NCI-H1417 treated with DMSO at 0.1 percent for 48 hours (cell line): ENCODE measurements around the gene SNCB.

Source experiments
- DNase-seq: peaks from one replicate; lab custom pipeline; 2025; lab: John Stamatoyannopoulos, UW

Gene SNCB

DNA sequence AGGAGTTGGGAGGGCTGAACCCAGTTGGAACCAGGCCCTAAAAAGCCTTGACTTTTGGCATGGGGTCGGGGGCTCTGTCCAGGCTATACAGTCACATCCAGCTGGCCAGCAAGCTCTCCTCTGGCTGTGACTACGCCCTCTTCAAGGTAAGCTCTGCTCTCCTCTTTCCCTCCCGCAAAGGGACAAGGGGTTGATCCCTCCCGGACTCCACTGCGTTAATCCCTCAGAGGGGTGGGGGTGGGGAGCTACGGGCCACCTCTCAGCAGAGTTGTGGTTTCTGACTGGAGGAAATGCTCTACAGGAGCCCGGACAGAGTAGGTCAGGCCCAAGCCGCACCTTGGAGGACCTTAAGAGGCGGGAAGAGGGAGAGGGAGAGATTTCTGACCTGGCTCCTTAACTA lies 14.0 kb upstream of the SNCB start:
- DNase-seq: no peak

DNA sequence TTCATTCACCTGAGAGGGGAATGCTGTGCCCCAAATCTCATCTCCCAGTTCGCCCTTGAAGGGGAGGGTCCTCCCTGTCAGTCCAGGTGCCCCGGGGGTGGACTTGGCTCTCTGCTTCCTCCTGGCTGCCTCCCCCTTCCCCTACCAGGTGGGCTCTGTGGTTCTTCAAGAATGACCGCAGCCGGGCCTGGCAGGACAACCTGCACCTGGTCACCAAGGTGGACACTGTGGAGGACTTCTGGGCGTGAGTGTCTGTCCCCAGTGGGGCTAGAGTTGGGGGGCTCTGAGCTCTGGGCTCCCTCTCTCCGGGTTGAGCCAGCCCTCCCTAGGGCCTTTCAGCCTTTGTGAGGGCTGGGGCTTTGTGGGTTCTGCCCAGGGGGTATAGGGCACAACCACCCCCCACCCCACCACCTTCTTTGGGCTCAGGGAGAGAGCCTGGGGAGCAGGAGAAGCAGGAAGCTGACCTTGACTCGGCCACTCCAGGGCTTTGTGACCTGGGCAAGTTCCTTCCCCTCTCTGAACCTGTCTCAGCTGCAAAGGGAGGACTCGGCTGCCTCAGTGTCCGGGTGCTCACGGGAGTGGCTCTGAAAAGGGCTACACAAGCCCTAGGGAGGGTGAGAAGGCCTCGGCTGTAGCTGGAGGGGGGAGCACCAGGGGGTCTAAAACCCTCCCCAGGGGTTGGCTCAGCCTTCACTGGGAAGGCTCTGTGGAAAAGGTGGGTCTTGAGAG lies 13.3 kb upstream of the SNCB start:
- no peak for DNase-seq

DNA sequence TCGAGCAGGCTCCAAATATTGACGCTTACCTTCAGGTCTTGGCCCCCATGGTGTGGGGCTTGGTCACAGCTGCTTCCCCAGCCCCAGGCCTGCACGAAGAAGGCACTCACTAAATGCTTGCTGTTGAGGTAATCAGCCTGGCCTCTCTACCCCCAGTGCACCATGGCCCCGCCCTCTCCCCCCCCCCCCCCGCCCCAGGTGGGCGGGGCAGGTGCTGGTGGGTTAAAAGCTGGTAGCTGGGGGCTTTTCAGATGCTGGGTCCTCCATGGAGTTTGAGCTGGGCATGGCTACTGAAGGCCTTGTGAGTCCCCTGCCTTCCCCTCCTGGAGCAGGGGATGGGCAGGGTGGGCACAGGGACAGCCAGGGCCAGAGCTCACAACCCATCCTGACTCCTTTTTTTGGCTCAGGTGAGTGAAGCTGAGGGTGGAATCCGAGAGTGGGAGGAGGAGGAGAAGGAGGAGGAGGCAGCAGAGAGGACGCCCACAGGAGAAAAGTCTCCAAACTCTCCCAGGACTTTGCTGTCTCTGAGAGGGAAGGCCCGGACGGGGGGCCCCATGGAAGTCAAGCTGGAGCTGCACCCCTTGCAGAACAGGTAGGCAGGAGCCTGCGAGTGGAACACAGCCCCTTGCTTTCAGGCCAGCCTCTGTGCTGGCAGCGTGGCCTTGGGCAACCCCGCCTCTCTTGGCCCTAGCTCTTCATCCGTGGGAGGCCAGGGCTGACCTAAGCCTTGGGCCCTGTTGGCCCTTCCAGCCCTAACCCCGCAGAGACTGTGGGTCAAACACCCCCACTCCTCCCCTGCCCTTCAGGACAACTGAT lies 12.5 kb upstream of the SNCB start:
- no peak for DNase-seq

DNA sequence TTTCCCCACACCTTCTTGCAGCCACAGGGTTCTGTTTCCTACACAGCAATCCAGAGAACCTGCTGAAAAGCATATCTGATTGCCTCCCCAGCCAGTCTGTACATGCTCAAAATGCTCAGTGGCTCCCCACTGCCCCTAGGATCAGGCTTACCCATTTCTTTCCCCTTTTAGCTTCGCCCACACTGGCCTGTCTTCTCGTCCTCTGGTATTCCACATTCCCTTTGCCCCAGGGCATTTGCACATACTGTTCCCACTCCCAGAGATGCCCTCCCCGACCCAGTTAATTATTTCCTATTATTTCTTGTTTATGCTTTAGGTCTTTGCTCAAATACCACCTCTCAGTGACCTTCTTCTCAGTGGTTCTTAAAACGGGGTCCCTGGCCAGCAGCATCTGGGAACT lies 10.3 kb upstream of the SNCB start:
- DNase-seq: no peak

DNA sequence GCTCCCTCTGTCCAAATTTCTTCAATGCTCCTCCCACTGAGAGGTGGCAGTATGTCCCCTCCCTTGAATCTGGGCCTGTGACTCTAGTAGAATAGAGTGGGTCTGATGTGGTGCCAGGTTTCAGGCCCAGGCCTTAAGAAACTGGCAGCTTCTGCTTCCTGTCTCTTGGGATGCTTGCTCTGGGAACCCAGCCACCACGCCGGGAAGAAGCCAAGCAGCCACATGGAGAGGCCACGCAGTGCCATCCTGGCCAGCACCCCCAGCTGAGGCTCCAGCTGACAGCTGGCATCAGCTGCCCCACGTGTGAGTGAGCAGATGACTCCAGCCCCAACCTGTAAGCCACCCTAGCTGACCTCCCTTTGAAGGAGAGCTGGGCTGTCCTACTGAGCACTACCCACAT lies 9.6 kb upstream of the SNCB start:
- no peak for DNase-seq

DNA sequence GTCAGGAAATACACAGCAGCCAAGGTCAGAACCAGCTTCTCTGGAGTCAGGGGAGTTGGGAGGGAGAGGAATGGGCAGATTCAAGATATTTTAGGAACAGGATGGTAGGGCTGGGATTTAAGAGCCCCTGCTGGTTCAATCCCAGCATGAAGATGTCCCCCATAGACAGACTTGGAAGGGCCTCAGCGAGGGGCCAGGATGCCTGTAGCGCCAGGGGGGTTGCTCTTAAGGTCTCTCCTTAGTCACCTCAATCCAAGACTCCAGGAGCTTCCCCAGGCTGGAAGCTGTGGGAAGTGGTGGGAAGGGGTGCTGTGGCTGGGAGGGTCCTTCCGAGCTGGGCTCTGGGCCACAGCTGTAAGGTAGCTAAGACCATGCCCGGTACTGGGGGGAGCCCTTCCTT lies 8.9 kb upstream of the SNCB start:
- DNase-seq: no peak

DNA sequence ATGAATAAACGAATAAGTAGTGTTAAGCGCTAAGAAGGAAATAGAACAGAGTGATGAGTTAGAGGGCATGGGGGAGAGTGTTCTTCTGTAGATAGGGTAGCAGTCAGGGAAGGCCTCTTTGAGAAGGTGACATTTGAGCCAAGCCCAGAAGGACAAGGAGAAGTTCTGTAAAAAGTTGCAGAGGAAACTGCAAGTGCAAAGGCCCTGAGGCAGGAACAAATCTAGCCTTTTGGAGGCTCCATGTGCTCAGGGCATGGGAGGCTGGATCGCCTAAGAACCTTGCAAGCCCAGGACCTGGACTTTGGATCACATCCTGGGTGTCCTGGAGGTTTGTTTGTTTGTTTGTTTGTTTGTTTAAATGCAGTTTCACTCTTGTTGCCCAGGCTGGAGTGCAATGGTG lies 8.1 kb upstream of the SNCB start:
- DNase-seq: no peak

DNA sequence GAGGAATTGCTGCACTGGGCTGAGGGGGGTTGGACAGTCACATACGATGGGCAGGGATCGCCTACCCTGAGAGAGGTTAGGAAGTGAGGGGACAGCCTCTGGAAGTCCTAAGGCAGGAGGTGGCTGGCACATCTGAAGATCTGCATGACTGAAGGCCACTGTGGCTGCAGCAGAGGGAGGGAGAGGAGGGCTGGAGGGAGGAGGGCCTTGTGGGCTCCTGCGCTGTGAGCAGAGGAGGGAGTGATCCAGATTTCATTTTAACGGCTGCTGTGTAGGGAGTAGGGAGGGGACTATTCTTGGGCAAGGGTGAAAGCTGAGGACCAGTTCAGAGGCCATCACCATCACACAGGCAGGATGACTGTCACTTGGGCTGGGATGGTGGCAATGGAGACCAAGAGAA lies 7.2 kb upstream of the SNCB start:
- no peak for DNase-seq

DNA sequence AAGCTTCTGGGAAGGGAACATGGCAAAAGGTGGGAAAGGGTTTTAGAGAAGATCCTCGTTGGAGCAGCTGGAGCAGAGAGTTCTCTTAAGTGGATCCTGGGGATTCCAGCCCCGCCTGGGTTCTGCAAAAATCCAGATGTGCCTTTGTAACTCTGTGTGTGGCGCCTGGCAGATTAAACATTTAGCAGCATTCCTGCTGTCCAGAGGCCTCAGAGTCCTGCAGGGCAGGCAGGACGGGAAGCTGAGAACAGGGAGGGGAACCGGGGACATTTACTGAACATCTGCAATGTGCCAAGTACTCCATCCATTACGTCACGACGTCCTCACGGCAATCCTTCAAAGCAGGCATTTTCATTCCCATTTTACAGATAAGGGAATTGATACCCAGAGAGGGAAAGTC lies 6.1 kb upstream of the SNCB start:
- no peak for DNase-seq

DNA sequence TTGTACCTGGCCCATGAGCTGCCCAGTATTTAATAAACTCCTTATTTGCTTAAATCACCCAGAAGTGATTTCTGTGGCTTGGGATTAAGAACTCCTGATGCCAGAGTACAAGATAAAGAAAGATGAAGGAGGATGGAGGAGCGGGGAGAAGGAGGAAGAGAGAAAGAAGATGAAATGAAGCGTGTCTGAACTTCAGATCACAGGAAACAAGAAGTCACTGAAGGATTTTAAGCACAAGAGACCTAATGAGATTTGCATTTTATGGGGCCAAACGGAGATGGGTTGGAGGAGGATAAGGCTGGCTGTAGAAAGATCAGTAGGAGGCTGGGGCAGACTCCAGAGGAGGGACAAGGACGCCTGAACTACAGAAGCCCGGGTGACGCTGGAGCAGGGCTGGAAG lies 3.3 kb upstream of the SNCB start:
- DNase-seq: no peak

DNA sequence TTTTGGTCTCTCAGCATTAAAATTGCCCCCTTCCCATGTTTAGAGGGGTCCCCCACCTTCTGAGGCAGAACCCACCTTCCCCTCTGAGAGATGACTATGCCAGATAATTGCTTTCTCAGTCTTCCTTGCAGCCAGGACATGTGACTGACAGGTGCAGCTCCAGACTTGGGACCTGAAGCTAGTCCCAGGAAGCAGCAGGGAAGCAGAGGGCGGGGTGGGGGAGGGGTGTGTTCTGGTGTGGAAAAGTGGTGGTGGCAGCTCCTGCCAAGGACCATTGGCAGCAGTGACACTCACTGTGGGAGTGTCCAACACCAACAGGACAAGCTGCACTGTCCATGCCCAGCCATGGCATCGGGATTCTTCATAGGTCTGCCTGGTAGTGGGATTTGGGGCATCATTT lies 2.4 kb upstream of the SNCB start:
- DNase-seq: no peak

DNA sequence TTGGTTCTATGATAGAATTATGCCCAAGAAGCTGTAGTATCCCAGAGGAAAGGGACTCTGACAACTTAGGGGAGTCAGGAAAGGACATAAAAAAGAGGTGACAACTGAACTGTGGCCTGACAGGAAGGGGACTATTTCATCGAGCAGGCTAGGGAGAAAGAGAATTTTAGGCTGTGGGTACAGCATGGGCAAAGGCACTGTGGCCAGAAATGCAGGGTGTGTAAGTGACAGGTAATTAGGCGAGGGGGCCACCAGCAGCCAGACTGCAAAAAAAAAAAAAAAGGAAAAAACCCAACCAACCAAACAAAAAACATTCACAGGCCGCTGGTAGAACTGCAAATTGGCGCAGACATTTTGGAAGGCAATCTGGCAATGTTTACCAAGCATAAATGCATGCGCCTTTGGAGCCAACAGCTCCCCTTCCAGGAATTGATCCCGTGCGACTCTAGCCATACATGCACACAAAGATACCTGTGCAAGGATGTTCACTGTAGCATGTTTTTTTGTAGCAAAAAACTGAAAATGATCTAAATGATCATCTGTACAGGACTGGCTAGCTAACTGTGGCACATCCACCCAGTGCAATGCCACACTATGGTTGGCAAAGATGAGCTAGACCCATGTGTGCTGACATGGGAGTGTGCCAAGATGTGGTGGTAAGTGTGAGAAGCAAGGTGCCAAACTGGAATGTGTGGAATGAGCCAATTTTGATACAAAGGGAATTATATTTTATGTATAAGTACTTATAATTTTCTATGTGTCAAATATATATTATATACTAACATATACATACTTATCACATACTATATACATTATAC lies 1.3 kb upstream of the SNCB start:
- no peak for DNase-seq

DNA sequence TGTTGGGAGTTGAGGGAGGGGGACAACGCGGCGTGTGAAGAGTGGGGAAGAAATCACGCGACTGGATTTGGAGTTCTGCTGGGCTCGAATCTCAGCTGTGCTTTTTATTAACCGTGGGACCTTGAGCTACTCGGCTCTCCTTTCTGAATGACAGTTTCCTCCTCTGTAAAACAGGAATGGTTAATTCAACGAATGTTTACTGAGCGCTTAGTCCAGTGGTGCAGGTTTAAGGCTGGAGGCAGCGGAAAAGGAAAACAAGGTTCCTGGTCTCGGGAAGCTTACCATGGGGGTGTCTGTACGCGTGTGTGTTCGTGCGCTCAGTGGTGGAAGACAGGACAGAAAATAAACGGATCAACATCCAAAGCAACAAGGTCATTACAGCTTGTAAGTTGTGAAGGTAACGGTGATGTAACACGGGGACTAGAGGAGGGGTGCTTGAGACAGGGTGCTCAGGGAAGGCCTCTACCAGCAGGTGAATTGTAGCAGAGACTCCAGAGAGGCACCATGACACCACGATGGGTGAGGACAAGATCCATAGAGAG lies 418 bp upstream of the SNCB start:
- no peak for DNase-seq

DNA sequence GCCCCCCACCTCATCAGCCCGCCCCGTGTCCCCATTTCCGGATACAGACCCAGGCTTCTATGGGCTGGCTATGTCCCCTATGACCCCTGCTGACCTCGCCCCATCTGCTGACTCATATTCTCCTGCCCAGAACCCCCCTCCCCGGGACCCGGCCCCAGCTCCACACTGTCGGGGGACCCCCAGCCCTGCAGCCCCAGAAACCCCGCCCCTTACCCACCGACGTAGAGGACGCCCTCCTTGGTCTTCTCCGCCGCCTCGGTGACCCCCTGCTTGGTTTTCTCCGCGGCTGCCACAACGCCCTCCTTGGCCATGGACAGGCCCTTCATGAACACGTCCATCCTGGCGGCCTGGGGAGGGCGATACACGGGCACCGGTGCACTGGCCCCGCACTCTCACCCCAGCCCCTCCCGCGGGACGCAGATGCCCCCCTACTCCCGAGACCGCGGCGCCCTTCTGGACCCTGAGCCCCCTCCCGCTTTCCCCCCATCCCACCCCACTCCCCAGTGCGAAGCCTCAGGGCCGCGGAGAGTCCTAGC lies 949 bp downstream of the SNCB start:
- no peak for DNase-seq

DNA sequence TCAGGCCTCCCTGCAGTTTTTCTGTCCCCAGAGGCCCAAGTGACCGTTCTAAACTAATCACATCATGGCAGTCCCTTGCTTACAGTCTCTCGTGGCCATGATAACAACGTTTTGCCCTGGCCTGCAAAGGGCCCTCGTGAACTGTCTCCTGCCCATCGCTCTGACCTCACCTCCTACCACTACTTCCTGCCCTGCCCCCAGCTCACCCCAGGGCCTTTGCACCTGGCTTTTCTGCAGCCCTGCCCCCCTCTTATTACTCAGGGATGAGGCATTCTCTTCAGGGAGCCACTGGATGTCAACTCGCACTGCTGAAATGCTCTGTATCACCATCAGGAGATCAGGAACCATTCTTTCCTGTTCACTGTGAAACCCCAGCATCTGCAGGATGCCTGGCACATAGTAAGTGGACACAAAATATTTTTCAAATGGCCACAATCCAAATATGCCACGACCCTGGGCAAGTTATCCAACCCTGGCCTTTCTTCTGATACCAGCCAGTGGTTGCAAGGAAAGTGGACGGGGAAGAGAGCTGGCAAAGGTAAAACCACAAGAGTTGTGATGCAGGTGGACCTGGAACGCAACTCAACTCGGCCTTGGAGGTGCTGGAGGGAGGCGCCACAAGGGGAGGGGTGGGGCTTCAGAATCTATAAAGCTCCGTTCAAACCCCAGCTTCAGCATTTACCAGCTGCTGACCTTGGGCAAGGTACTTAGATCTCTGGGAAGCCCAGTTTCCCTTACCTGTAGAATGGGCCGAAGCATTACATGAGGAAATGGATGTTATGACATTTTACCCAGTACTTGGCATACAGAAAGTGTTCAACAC lies 1.7 kb downstream of the SNCB start:
- DNase-seq: no peak

DNA sequence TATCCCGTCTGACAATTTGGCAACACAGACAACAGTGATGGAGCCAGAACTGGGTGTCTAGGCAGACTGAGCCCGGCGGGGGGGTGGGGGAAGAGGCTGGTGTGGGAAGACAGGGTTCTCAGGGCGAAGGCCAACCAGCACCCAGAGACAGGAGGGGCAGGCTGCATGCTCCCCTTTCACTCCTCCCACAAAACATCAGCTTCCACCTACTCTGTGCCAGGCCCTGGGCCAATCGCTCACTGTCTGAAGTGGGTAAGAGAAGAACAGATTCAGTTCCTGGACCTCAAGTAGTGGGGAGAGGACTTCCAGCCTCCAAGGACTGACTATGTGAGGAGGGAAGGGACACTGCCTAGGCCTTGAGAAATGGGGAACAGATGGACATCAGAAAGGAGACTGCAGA lies 2.8 kb downstream of the SNCB start:
- DNase-seq: no peak

DNA sequence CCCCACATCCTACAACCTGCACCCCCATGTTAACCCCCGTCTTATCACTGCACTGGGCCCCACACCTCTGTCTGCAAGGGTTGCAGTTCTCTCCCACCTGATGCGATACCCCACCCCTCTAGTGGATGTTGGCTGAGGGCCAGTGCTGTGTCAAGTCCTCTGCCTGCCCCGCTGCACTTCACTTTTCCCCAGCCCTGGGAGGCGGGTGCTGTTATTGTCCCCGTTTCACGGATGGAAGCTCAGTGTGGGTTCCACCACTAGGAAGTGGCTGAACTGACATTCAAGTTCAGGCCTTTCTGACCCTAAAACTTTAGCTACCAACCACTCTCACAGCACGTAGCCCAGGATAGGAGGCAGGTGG lies 3.5 kb downstream of the SNCB start:
- DNase-seq: no peak

DNA sequence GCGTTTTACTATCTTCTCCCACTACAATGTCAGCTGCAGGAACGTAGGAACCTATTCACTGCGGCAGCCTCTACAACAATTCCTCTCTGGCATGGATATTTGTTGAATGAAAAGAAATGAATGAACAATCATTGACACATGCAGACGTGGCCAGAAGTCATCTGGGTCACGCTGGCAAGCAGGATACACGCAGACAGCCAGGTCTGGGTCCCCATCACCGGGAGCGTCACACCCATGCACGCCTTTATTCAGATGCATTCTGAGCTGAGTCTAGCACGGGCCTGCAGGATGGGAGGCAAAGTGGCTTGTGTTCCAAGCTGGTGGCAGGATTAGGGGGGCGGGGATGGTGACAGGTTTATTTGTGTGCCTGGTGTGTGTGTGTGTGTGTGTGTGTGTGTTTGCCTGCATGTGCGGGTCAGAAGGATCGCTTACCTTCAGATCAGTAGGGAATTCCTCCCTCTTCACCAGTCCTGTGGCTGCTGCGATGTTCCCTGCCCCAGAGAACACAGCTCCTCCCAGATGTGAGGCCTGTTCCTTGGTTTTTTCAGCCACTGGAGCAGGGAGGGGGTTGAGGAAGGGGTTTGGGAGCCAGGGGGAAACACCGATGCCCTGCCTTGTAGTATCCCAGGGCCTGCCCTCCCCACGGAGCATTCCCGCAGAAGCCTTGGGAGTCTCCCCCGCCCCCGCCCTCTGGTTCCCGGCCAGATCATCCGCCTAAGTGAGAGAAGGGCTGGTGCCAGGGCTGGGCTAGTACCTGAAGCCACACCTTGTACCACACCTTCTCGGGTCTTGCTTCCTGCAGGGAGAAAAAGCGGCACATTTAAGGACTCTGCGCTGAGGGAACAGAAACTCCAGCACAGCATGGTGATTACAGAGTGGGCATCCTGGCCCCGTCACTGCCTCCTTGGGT lies 4.1 kb downstream of the SNCB start:
- DNase-seq: no peak

DNA sequence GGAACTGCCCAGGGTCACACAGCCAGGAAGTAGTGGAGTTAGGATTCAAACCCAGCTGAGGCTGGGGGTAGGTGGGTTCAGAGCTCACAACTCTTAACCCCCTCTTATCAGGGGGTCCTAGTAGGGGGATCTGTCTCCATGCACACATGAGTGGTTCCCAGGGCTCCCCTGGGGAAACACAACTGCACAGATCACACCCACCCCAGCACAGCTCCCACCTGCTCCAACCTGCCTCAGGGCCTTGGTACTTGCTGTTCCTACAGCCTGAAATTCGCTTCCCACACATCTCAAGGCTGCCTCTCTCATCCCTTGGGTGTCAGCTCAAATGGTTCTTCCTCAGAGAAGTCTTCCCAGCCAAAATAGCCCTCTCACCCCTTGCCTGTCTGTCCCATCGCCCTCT lies 4.8 kb downstream of the SNCB start:
- DNase-seq: no peak

DNA sequence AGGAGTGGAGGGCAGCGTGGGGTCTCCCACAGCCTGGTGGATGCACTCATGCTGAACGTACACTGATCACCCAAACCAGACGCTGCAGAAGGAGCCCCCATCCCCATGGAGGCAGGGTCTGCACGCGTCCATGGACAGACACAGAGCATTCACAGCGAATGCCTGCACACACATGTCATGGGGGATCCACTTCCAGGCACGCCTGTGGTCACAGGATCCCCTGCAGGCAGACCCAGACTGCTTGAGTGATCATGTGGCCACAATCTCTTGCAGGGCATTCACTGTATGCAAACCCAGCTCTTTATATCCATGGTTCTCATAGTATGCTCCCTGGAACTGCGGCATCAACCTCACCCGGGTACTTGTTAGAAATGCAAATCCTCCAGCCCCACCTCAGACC lies 5.4 kb downstream of the SNCB start:
- no peak for DNase-seq

DNA sequence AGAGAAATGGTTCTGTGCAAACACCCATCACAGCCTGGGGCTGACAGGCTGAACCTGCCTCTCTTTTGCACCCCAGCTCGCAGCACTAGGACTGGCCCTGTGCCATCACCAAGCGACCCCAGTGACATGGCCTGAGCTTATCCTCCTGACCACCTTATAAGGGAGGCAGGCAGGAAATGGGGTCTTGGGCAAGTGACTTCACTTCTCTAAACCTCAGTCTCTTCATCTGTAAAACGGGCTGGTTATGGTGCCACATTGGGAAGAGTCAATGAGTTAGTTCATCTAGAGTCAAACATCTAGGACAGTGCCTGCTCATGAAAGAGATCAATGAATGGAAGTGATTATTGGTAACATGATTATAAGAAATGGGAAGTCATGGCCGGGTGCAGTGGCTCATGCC lies 6.2 kb downstream of the SNCB start:
- no peak for DNase-seq
